Measurements from ENCODE around the gene PFKL.

The PFKL gene

GRCh38 chr21:44299458-44300261 is at the start of gene PFKL:
PFKL (plus strand) TSS chr21:44300053; CDS start chr21:44300106, 53 bp downstream.
- peak; percentile 20 for DNase-seq (ENCODE audit: low spot score)

DNA sequence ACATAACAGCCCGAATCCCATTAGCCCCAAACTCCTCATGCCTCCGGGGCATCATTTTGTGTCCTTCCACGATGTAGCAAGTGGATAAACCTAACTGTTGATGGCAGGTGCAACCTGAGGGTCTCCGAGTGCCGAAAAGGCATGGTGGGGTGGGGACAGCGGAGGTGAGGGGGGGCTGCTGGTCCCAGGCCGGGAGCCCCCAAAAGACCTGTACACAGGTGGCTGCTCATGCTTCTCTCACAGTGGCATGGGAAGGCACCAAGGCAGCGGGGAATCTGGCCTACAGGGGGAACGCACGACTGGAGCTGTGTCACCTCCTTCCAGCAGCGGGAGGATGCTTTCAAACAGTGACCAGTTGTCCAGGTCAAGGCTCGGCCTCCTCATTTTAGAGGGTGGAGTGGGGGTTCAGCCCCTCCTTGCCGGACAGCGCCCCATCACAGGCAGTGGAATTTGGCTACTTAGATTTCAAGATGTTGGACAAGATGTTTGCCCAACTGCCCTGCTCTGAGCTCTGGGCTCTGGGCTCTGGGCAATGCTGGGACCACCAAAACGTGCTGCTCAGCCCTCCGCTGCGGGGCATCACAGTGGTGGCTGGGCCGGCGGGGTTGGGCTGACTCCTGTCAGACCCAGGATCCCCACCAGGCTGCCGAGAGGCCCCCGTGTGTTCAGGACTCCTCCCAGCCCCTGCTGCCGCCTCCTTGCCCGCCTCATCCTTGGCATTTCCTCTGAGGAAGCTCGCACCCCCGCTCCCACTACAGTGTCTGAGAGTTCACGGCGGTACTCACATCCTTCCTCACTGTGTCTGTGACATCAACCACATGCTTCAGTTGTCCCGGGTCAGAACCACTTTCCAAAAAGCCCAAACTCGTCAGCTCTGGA is 45.8 kb upstream of the PFKL start:
- no peak for DNase-seq (ENCODE audit: low spot score)

- DNase-seq (ENCODE audit: low spot score), result no peak
Measured at GRCh38 chr21:44255511-44255981, 44.3 kb upstream of the PFKL start.

DNA sequence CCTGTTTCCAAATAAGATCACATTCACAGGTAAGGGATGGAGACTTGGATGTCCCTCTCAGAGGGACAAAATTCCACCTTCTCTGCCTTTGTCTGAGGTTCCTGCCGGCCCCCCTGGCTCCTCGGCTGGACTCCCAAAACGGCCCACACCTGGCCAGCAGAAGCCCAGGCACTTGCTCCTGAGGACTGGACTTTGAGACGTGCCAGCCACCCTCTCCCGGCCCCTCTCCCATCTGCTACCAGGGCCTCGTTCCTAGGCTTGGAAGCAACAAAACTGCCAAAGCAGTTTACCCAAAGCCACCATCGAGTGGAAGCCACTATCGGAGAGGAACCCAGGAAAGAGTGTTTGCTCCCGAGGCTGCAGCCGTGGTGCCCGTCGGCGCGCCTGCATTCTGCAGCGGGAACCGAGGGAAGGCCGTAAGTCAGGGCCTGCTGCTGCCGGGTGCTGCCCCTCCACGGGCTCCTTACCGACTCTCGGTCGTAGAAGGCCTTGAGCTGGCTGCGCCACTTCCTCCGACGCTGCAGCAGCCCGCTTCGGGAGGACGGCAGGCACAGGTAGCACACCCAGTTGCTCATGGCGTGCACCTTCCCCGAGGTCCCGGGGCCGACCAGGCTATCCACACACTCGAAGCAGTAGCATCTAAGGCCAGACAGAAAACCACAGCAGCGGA is 41.7 kb upstream of the PFKL start:
- DNase-seq (ENCODE audit: low spot score), result no peak

DNA sequence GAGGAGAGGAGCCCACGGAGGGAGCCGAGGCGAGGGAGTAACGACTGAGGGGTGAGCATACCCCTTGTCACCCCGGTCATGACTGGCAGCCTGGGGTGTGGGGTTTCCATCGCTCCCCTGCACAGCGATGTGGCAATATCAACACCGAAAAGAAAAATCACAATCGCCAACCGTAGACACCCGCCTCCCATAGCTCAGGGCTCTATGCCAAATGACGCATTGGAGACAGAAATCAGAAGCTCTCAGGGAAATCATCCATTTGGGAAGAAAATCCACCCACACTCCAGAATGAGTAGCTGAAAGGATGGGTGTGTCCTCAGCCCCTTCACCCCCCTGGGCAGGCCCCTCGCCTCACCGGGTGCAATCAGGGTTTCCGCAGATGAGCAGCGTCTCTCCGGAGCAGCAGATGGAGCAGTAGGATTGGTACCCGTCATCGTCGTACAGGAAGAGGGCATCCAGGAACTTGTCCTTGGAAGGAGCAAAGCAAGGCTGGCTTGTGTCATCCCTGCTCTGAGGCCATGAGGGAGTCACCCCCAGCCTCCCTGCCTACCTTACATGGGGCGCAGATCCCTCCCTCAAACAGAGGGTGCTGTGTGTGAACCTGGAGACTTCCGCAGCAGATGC is 40.7 kb upstream of the PFKL start:
- DNase-seq (ENCODE audit: low spot score), result no peak

DNA sequence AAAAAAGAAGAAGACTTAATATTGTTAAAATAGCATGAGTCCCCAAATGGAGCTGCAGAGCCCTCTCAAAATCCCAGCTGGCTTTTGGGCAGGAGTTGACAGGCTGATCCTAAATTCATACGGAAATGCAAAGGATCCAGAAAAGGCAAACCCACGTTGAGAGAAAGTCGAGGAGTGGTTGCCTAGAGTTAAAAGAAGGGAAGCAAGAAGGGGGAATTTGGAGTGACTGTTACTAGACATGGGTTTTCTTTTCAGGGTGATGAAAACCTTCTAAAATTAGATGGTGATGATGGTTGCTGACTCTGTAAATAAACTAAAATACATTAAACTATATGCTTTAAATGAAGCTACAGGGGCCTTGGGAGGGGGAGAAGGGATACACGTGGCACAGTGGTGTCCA is 39.8 kb upstream of the PFKL start:
- DNase-seq (ENCODE audit: low spot score), result no peak

GRCh38 chr21:44260791-44261631 is 38.8 kb upstream of the PFKL start:
- DNase-seq (ENCODE audit: low spot score), result no peak

DNA sequence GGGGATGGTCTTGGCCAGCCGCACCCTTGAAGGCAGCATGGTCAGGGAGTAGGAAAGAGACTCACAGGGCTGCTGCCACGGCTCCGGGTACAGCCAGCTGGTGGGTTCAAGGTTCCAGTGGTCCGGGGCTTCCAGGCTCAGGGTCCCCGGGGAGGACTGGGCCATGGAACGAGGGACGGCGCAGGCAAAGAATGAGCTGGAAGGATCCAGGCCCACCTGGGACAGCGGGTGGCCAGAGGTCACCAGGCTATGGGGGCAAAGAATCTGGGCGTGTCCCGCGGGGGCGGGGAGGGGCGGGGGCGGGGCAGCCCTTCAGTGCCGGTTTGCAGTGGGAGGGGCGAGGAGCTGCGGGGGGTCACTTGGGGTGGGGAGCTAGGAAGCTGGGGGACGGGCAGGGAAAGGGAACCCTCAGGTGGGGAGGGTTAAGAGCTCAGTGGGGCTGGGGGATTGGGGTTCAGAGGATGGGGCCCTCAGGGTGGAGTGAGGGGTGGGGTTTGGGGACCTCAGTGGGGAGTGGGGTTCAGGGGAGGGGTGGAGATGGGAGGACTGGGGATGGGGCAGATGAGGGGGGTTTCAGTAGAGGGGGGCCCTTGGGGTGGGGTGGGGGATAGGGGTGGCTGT is 38.1 kb upstream of the PFKL start, which contains the start of gene DNMT3L:
DNMT3L (minus strand) TSS at position 223 of the 621 bp plus-strand sequence. CDS start 638 bp downstream, outside the sequence.
- no peak for DNase-seq (ENCODE audit: low spot score)

DNA sequence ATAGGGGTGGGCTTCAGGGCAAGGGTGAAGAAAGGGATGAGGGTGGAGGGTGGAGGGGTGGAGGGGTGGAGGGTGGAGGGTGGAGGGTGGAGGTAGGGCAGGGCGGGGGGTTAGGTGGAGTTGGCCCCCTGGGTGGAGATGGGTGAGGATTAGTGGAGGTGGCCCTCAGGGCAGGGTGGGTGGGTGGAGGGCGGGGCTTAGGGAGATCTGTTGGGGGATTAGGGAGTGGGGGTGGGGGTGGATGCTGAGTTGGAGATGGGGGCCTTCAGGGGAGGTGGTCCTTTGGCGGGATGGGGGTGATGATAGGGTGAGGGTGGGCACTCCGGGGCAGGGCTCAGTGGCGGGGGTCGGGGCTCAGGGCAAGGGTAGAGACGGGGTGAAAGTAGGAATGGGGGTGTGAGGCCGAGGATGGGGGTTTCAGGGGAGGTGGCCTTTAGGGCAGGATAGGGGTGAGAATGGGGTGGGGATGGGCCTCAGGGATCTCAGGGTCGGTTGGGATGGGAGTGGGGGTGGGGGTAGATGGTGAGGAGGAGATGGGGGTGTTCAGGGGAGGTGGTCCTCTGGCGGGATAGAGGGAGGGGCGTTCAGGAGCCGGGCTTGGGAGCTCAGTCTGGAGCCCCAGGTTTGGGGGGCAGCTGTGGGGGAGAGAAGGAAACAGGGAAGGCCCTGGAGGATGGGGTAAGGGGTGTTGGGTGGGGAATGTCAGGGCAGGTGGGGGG is 37.4 kb upstream of the PFKL start:
- DNase-seq (ENCODE audit: low spot score), result no peak

GRCh38 chr21:44263221-44263760 is 36.6 kb upstream of the PFKL start:
- DNase-seq (ENCODE audit: low spot score), result no peak

DNA sequence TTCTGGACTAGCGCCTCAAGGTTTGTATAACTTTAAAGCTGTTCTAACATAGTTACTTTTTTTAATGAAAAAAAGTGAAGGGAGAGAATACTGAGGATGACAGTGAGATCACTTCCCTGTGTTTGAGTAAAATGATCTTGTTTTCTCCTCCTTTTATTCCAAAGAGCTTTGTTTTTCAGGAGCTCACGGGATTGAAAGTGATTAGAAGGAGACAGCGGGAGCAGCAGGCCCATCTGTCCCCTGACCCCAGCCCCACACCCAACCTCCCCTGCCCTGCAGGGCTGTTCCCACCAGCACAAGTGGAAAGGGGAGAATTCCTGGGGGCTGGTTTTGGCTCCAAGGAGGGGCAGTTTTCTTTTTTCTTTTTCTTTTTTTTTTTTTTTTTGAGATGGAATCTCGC is 36.1 kb upstream of the PFKL start:
- no peak for DNase-seq (ENCODE audit: low spot score)

DNA sequence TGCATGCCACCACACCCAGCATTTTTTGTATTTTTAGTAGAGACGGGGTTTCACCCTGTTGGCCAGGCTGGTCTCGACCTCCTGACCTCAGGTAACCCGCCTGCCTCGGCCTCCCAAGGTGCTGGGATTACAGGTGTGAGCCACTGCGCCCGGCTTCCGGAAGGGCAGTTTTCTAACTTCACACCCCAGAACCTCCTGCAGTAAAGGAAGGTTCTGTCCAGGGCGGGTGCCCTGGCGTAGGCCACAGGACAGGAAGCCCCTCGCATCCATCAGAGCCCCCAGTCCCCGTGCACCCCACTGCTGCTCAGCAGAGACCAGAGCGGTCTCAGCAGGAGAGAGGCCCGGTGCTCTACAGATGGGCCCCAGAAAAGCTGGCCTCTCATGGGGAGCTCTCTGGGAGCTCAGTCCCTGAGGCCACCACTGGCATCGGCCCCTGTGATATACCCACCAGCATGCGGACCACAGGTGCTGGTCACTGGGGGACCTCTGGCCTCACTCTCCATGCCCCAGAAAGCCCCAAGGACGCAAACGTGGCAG is 34.1 kb upstream of the PFKL start:
- DNase-seq (ENCODE audit: low spot score), result no peak

DNA sequence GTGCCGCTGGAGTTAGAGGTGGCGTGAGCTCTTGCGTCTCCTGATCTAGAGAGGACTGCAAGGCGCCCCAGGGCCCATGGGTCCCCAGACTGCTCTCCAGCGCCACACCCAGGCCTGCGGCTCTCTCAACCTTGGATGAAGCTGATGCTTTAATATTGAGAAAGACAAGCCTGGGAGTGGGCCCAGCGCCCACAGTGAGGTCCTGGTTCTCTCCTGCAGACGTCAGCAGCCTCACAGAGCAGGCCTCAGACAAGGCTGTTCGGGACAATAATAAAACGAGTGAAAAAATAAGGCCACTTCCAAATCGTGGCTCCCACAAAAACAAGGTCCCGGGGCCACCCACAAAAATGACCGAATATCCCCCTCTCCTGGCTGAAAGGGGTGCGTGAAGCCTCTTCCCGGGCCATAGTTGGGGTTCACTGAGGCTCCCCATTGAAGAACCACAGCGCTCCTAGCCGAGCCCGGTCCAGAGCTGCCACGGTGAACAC is 32.2 kb upstream of the PFKL start:
- no peak for DNase-seq (ENCODE audit: low spot score)

DNA sequence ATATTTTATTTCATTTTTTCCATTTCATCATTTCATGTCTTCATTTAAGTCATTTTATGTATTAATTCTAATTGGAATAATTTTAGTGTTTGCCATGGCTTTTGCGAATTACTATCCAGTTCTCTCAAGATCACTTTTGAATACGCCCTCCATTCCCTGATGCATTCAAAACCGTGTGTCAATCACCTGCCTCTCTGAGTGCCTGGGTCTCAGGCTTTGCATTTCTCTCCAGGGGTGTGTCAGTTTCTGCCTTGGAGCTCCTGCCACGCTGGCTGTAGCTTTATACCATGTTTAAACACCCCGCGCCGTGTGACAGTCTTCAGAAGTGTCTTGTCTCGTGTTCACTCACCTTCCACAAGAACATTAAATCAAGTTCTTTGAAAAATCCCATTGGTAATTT is 30.8 kb upstream of the PFKL start:
- DNase-seq (ENCODE audit: low spot score), result no peak

DNA sequence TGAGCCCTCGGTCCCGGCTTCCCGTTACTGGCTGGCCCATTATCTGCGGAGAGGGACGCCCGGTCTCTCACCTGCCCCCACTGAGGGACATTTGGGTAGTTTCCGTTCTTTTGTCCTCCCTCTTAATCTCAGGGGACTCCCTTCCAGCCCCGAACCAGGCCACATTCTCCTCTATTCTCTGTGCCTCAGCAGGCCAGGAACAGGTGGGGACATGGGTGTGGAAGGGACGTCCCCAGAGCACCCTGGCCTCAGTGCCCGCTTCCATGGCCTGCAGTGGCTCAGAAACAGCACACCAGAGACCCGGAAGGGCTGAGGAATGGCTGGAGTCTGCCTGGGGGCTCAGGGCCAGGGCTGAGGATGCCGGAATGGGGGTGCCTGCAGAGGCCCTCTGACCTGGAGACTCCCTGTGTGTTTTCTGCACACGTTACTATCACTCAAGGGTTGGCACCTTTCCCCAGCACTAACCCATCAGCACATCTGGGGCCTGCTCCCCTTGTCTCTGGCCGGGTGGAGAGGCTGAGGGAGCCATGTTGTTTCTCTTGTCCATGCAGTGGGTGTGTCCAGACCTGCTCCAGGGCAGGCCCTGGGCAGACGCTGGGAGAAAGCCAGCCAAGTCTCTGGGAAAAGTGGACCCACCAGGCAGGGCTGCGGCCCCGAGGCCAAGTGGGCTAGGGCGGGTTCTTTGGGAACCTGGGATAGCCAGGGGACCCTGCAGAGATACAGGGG is 28.1 kb upstream of the PFKL start:
- no peak for DNase-seq (ENCODE audit: low spot score)

DNA sequence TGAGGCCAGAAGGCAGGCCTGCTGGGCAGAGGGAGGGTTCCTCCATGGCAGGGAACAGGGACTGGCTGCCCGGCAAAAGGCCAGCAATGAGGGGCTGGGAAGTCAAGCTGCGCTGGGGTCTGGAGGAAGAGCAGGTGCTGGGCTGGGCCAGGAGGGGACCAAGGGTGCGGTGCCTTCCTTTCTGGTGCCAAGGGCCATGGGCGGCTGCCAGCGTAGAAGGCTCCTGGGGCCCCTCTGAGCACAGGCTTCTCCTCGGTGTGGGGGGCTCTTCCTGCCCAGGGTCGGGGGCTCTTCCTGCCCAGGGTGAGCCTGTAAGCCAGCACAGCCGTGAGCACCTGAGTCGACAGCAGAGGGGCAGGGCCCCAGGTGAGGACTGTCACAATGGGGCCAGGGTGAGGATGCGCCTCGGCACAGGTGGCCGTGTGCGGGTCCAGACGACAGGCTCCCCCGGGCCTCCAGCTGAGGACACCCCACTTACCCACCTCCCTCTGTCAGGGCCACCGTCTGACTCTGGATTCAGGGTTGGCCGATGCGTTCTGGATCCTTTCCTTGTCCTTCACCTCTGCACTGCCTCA is 27.5 kb upstream of the PFKL start:
- DNase-seq (ENCODE audit: low spot score), result no peak

DNA sequence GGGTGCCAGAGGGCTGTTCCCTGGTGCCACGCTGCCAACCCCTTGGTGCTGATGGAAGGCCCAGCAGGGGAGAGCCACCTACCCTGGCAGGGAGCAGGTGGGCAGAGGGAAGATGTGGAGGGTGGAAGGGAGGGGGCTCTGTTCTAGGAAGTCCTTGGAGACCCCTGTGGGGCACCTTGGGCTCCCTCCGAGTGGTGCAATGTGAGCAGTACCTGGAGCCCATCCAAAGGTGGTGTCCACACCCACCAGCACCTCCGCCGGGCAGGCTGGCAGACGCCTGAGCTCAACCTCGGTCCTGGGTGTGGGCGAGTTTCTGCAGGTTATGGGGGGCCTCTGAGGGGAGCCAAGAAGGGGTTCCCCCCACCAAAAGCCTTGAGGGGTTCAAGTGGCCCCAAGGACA is 26.8 kb upstream of the PFKL start:
- DNase-seq (ENCODE audit: low spot score), result no peak

DNA sequence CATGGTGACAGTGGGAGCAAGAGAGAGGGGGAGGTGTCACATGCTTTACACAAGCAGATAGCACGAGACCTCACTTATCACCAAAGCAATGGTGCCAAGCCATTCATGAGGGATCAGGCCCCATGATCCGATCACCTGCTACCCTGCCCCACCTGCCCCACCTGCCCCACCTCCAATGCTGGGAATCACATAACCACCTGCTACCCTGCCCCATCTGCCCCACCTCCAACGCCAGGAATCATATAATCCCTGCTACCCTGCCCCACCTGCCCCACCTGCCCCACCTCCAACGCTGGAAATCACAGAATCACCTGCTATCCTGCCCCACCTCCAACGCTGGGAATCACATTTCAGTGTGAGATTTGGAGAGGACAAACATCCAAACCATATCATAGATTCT is 24.8 kb upstream of the PFKL start:
- DNase-seq (ENCODE audit: low spot score), result no peak

Data from hematopoietic multipotent progenitor cell treated with erythropoietin and hydrocortisone succinate and interleukin-3 and kit ligand, for 17 days (in vitro differentiated cells).